Stomach (tissue), 4 donors: Measurements from ENCODE around the gene CECR2.

ENCODE experiments used
- POLR2A ChIP-seq, 4 donors: fragments of 450-650 bp; IDR thresholded peaks; one replicate each; pipeline ENCODE4 v1.6.1; 2016; ENCODE audit warnings: antibody characterized with exemption in 4 of 4, control low read depth in 2 of 4, mild to moderate bottlenecking in 1 of 4, moderate library complexity in 1 of 4
- TF ChIP-seq, protein P1 (sequence below), 7 experiments: fragments of 450-650 bp in 4 of 7; fragments of 200-600 bp in 3 of 7; sonication (generic) in 3 of 7; IDR thresholded peaks; one replicate each; pipeline ENCODE4 v1.5.1; 2016 to 2019; ENCODE audit warnings: antibody characterized with exemption in 7 of 7, control low read depth in 2 of 7, mild to moderate bottlenecking in 1 of 7

DNA sequence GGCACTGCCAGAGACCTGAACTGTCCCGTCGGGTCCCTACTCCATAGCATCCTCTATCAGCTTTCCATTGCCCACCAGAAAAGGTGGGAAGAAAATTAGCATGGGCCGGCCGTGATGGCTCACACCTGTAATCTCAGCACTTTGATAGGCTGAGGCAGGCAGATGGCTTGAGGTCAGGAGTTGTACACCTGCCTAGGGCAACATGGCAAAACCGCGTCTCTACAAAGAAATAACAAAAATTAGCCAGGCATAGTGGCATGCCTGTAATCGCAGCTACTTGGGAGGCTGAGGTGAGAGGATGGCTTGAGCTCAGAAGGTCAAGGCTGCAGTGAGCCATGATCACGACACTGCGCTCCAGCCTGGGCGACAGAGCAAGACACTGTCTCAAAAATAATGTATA, 197.5 kb downstream of the CECR2 start:
- TF ChIP-seq, protein P1, sequence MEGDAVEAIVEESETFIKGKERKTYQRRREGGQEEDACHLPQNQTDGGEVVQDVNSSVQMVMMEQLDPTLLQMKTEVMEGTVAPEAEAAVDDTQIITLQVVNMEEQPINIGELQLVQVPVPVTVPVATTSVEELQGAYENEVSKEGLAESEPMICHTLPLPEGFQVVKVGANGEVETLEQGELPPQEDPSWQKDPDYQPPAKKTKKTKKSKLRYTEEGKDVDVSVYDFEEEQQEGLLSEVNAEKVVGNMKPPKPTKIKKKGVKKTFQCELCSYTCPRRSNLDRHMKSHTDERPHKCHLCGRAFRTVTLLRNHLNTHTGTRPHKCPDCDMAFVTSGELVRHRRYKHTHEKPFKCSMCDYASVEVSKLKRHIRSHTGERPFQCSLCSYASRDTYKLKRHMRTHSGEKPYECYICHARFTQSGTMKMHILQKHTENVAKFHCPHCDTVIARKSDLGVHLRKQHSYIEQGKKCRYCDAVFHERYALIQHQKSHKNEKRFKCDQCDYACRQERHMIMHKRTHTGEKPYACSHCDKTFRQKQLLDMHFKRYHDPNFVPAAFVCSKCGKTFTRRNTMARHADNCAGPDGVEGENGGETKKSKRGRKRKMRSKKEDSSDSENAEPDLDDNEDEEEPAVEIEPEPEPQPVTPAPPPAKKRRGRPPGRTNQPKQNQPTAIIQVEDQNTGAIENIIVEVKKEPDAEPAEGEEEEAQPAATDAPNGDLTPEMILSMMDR (IDR thresholded peaks at IDR 0.05) = no peak
- TF ChIP-seq POLR2A (IDR thresholded peaks at IDR 0.05) = no peak
